HUES64 (cell line): ENCODE measurements around the gene SUMO4.

ENCODE experiments used
- H3K27ac ChIP-seq: 2 replicates; pipeline ENCODE4 v1.7.0; 2013; ENCODE audit warnings: low read depth, low read length, inconsistent platforms
- H3K27me3 ChIP-seq: 2 replicates; pipeline ENCODE4 v1.6.1; 2013; ENCODE audit warnings: mild to moderate bottlenecking, low read length; ENCODE audit not compliant: insufficient read depth
- H3K36me3 ChIP-seq: 2 replicates; pipeline ENCODE4 v1.6.1; 2013; ENCODE audit warnings: mild to moderate bottlenecking, low read length; ENCODE audit not compliant: insufficient read depth
- H3K4me1 ChIP-seq: 2 replicates; pipeline ENCODE4 v1.6.1; 2013; ENCODE audit warnings: mild to moderate bottlenecking, low read length, moderate library complexity; ENCODE audit not compliant: insufficient read depth
- H3K4me3 ChIP-seq: 2 replicates; pipeline ENCODE4 v1.5.1; 2013; ENCODE audit warnings: mild to moderate bottlenecking, low read length, moderate library complexity
- H3K9ac ChIP-seq: 2 replicates; pipeline ENCODE4 v1.6.1; 2013; ENCODE audit warnings: mild to moderate bottlenecking, low read depth, low read length
- H3K9me3 ChIP-seq: 2 replicates; pipeline ENCODE4 v1.6.1; 2013; ENCODE audit warnings: low read depth, low read length; ENCODE audit not compliant: insufficient read depth
- WGBS: fragments of 150-250, 120-280 bp; methylation state at CpG from one replicate; pipeline ENCODE4 v1.1.7; 2013; ENCODE audit warnings: missing lambda C conversion rate; 5-methylcytosine and 5-hydroxymethylcytosine counted together

SUMO4 gene

GRCh38 chr6:149368065-149368464 is 32.0 kb upstream of the SUMO4 start:
- Histone ChIP-seq H3K4me3 (no peak overlapping the region), H3K9ac (no peak overlapping the region), H3K9me3 (no peaks in the 10 kb centered on the region), H3K27ac (no peak overlapping the region), H3K27me3 (no peaks in the 10 kb centered on the region), H3K4me1 (peaks cover 19% of the 10 kb centered on the region), H3K36me3 (peaks cover 14% of the 10 kb centered on the region)
- 100% methylated on average over 1 of the region's 1 CpG for WGBS

GRCh38 chr6:149371154-149371553 is 28.9 kb upstream of the SUMO4 start:
- Histone ChIP-seq H3K9ac (no peak overlapping the region), H3K4me3 (no peak overlapping the region), H3K9me3 (no peaks in the 10 kb centered on the region), H3K4me1 (0 out of 2 replicates have a peak, but pooled peaks cover 2% of the 10 kb centered on the region), H3K36me3 (peaks cover 19% of the 10 kb centered on the region), H3K27me3 (no peaks in the 10 kb centered on the region), H3K27ac (no peak overlapping the region)

GRCh38 chr6:149372062-149372461 is 28.0 kb upstream of the SUMO4 start:
- Histone ChIP-seq H3K9ac (no peak overlapping the region), H3K4me3 (no peak overlapping the region), H3K27ac (no peak overlapping the region), H3K4me1 (no peaks in the 10 kb centered on the region), H3K27me3 (no peaks in the 10 kb centered on the region), H3K36me3 (peaks cover 24% of the 10 kb centered on the region), H3K9me3 (no peaks in the 10 kb centered on the region)
- WGBS: no CpG with 5 or more reads among the region's 2 CpGs

GRCh38 chr6:149373511-149373910 is 26.6 kb upstream of the SUMO4 start:
- Histone ChIP-seq H3K4me3 (no peak overlapping the region), H3K9ac (no peak overlapping the region), H3K4me1 (no peaks in the 10 kb centered on the region), H3K27ac (no peak overlapping the region), H3K27me3 (no peaks in the 10 kb centered on the region), H3K36me3 (peaks cover 36% of the 10 kb centered on the region), H3K9me3 (no peaks in the 10 kb centered on the region)
- WGBS: 96% methylated on average over 2 of the region's 2 CpGs

- Histone ChIP-seq H3K27me3 (no peaks in the 10 kb centered on the region), H3K9me3 (no peaks in the 10 kb centered on the region), H3K4me1 (no peaks in the 10 kb centered on the region), H3K9ac (no peak overlapping the region), H3K4me3 (no peak overlapping the region), H3K36me3 (peaks cover 64% of the 10 kb centered on the region), H3K27ac (no peak overlapping the region)
- 96% methylated on average over 2 of the region's 3 CpGs for WGBS
Observed at GRCh38 chr6:149379977-149380376, 20.1 kb upstream of the SUMO4 start.

GRCh38 chr6:149380523-149380922 is 19.5 kb upstream of the SUMO4 start:
- Histone ChIP-seq H3K9ac (no peak overlapping the region), H3K4me1 (no peaks in the 10 kb centered on the region), H3K27me3 (no peaks in the 10 kb centered on the region), H3K4me3 (no peak overlapping the region), H3K27ac (no peak overlapping the region), H3K36me3 (peaks cover 69% of the 10 kb centered on the region), H3K9me3 (no peaks in the 10 kb centered on the region)

- Histone ChIP-seq H3K36me3 (peaks cover 57% of the 10 kb centered on the region), H3K27ac (no peak overlapping the region), H3K4me3 (no peak overlapping the region), H3K4me1 (no peaks in the 10 kb centered on the region), H3K9me3 (no peaks in the 10 kb centered on the region), H3K27me3 (no peaks in the 10 kb centered on the region), H3K9ac (no peak overlapping the region)
- 96% methylated on average over 4 of the region's 4 CpGs for WGBS
Observed at GRCh38 chr6:149383371-149383770, 16.7 kb upstream of the SUMO4 start.

GRCh38 chr6:149384464-149384863 is 15.6 kb upstream of the SUMO4 start:
- Histone ChIP-seq H3K9ac (no peak overlapping the region), H3K36me3 (peaks cover 46% of the 10 kb centered on the region), H3K27ac (no peak overlapping the region), H3K9me3 (no peaks in the 10 kb centered on the region), H3K4me1 (no peaks in the 10 kb centered on the region), H3K27me3 (no peaks in the 10 kb centered on the region), H3K4me3 (no peak overlapping the region)

- no peaks in the 10 kb centered on the region for H3K4me1 ChIP-seq
- peaks cover 34% of the 10 kb centered on the region for H3K36me3 ChIP-seq
- 94% methylated on average over 3 of the region's 5 CpGs for WGBS
- no peaks in the 10 kb centered on the region for H3K27me3 ChIP-seq
- no peaks in the 10 kb centered on the region for H3K9me3 ChIP-seq
- no peak overlapping the region for H3K4me3 ChIP-seq
- H3K9ac ChIP-seq: no peak overlapping the region
- no peak overlapping the region for H3K27ac ChIP-seq
Observed at GRCh38 chr6:149385998-149386646, 13.9 kb upstream of the SUMO4 start.

- Histone ChIP-seq H3K27ac (no peak overlapping the region), H3K4me1 (no peaks in the 10 kb centered on the region), H3K36me3 (peaks cover 25% of the 10 kb centered on the region), H3K9me3 (no peaks in the 10 kb centered on the region), H3K9ac (no peak overlapping the region), H3K27me3 (no peaks in the 10 kb centered on the region), H3K4me3 (no peak overlapping the region)
- WGBS: 82% methylated on average over 1 of the region's 1 CpG
Observed at GRCh38 chr6:149387779-149388512, 12.1 kb upstream of the SUMO4 start.

- H3K4me3 ChIP-seq: no peak overlapping the region
- no peaks in the 10 kb centered on the region for H3K27me3 ChIP-seq
- no peaks in the 10 kb centered on the region; the same call in 1 of the 2 replicates for H3K4me1 ChIP-seq
- 100% methylated on average over 1 of the region's 3 CpGs for WGBS
- no peaks in the 10 kb centered on the region for H3K9me3 ChIP-seq
- peaks cover 16% of the 10 kb centered on the region for H3K36me3 ChIP-seq
- H3K27ac ChIP-seq: no peak overlapping the region
- H3K9ac ChIP-seq: no peak overlapping the region
Observed at GRCh38 chr6:149389509-149390297, 10.4 kb upstream of the SUMO4 start.
